Muscle layer of duodenum (tissue), 2 donors: ENCODE results near the gene RASA3.
"Not testable (repeated sequence)": the region's sequence is repeated elsewhere in the genome, so short reads cannot be mapped to it uniquely, and the experiment has no call there.

Source experiments
- H3K27ac ChIP-seq: one replicate; pipeline ENCODE4 v1.7.0; 2013; ENCODE audit warnings: mild to moderate bottlenecking, low read length
- H3K27me3 ChIP-seq: one replicate; pipeline ENCODE4 v1.7.0; 2013; ENCODE audit warnings: low read depth, mild to moderate bottlenecking, control low read depth, low read length
- H3K36me3 ChIP-seq, 2 donors: one replicate each; pipeline ENCODE4 v1.7.0; 2013; ENCODE audit warnings: low read length in 2 of 2, control low read depth in 1 of 2, mild to moderate bottlenecking in 1 of 2; ENCODE audit not compliant: insufficient read depth in 2 of 2, control insufficient read depth in 1 of 2
- H3K4me1 ChIP-seq, 2 donors: one replicate each; pipeline ENCODE4 v1.7.0; 2013; ENCODE audit warnings: low read length in 2 of 2, mild to moderate bottlenecking in 2 of 2, control low read depth in 1 of 2, moderate library complexity in 1 of 2; ENCODE audit not compliant: insufficient read depth in 2 of 2, control insufficient read depth in 1 of 2
- H3K4me3 ChIP-seq, 2 donors: one replicate each; pipeline ENCODE4 v1.7.0; 2013; ENCODE audit warnings: low read length in 2 of 2, low read depth in 1 of 2, mild to moderate bottlenecking in 1 of 2
- H3K9me3 ChIP-seq, 2 donors: one replicate each; pipeline ENCODE4 v1.7.0; 2013; ENCODE audit warnings: low read length in 2 of 2, control low read depth in 1 of 2, mild to moderate bottlenecking in 1 of 2; ENCODE audit not compliant: control insufficient read depth in 1 of 2
- donor health status: healthy.

The RASA3 gene

DNA sequence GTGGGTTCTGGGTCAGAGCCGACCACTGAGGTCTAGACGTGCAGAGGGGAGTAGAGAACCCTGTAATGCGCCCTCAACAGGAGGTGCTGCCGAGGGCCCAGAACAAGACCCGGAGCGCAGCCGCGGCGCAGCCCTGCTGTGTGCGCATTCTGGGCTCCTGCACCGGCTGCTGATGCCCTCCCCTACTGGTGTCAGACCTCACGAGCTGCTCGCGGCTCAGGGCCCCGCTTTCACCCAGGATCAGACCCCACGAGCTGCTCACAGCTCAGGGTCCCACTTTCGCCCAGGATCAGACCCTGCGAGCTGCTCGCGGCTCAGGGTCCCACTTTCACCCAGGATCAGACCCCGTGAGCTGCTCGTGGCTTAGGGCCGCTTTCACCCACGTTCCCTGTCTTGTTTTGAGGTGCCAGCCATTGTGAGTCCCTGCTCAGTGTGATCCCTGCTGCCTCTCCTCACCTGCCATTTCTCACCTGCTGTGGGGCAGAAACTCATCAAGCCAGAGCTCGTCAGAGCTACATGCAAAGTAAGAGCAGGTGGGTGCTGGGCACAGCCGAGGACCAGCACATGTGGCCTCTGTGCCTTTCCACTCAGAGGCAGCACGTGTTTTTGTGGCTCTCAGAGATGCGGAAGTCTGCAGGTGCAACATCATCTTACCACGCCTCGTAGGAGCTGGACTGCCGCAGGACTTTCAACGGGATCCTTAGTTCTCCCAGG lies 111.5 kb downstream of the RASA3 start:
- H3K27me3 ChIP-seq = no peaks in the 10 kb centered on the region
- H3K4me1 ChIP-seq = peaks cover 0 to 9% of the 10 kb centered on the region in 2 donors
- no peak overlapping the region for H3K4me3 ChIP-seq
- H3K9me3 ChIP-seq = no peaks in the 10 kb centered on the region
- no peak overlapping the region for H3K27ac ChIP-seq
- H3K36me3 ChIP-seq = peaks cover 21 to 66% of the 10 kb centered on the region in 2 donors

DNA sequence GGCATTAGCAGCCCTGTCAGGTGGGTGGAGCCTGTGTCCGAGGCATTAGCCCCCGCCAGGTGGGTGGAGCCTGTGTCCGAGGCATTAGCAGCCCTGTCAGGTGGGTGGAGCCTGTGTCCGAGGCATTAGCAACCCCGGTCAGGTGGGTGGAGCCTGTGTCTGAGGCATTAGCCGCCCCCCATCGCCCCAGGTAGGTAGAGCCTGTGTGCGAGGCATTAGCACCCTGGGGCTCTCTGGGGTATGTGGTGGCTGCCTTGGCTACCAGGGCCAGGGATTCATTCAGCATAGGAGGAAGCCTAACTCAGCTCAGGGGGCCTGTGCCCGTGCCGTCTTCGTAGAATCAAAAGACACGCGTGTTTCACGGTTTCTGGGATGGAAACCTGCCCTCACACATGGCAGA lies 112.3 kb downstream of the RASA3 start:
- H3K4me3 ChIP-seq = not testable (repeated sequence)

DNA sequence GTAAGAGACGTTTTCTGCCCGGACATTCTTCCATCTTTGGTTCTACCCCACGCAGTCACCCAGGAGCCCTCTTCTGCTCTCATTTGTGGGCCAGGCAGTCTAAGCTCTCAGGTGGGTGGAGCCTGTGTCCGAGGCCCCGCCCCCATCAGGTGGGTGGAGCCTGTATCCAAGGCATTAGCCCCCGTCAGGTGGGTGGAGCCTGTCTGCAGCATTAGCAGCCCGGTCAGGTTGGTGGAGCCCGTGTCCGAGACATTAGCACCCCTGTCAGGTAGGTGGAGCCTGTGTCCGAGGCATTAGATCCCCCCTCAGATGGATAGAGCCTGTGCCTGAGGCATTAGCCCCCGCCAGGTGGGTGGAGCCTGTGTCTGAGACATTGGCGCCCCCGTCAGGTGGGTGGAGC lies 113.1 kb downstream of the RASA3 start:
- Histone ChIP-seq H3K4me3 (no peak overlapping the region), H3K36me3 (peaks cover 21 to 80% of the 10 kb centered on the region in 2 donors), H3K4me1 (no peaks in the 10 kb centered on the region), H3K9me3 (no peaks in the 10 kb centered on the region), H3K27me3 (no peaks in the 10 kb centered on the region), H3K27ac (no peak overlapping the region)

More for the DNA sequence above, 112.3 kb downstream of the RASA3 start:
- H3K4me1 ChIP-seq, H3K27me3 ChIP-seq, H3K9me3 ChIP-seq, H3K27ac ChIP-seq: not testable (repeated sequence)
- H3K36me3 ChIP-seq = peaks cover 21 to 74% of the 10 kb centered on the region in 2 donors

DNA sequence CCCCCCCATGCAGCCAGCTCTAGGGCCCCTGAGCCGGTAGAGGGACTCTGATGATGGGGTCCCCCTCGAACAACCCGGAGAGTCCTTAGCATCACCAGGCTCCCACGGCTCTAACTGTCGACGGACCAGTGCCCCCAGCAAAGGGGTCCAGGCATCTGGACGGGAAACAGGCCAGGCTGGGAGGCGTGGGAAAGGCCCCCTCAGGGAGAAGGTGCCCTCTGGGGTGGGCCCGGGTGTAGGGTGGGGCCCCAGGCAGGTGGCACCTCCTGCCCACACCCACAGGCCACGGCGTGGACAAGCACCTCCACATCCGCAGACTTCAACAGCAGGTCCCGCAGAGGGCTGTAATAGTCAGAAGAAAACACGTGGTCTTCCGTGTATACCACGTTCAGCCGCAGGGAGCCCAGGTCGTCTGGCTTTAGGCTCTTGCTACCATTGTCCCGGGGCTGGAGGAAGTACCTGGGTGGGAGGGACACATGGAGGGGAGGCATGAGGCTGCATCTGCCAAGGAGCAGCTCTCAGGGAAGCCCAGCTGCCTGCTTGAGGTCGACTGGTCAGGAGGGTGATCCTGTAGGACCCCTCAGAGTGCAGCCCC lies 113.9 kb downstream of the RASA3 start:
- H3K36me3 ChIP-seq = peaks cover 15 to 77% of the 10 kb centered on the region in 2 donors
- H3K4me1 ChIP-seq = no peaks in the 10 kb centered on the region
- H3K9me3 ChIP-seq = no peaks in the 10 kb centered on the region

DNA sequence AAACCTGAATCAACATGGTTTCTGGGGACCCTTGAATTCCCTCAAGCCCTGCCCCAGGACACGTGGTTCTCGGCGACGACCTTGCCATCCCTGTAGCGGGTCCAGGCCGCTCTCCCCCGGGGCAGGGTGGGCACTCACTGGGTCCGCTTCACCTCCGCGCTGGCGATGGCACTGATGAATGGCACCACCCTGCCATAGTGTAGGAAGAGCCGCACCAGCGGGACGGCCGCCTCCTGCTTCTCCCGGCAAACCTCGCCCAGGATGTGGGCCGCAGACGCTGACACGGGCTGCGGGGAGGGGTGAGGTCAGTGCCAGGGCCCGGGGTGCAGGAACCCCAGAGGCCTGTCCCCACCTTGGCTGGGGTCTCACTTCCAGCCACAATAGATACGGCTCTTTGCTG lies 114.5 kb downstream of the RASA3 start:
- Histone ChIP-seq H3K4me1 (no peaks in the 10 kb centered on the region), H3K4me3 (no peak overlapping the region), H3K36me3 (peaks cover 15 to 73% of the 10 kb centered on the region in 2 donors), H3K27me3 (no peaks in the 10 kb centered on the region), H3K27ac (no peak overlapping the region), H3K9me3 (no peaks in the 10 kb centered on the region)

More for the DNA sequence above, 113.9 kb downstream of the RASA3 start:
- no peaks in the 10 kb centered on the region for H3K27me3 ChIP-seq
- H3K27ac ChIP-seq = no peak overlapping the region
- no peak overlapping the region for H3K4me3 ChIP-seq

DNA sequence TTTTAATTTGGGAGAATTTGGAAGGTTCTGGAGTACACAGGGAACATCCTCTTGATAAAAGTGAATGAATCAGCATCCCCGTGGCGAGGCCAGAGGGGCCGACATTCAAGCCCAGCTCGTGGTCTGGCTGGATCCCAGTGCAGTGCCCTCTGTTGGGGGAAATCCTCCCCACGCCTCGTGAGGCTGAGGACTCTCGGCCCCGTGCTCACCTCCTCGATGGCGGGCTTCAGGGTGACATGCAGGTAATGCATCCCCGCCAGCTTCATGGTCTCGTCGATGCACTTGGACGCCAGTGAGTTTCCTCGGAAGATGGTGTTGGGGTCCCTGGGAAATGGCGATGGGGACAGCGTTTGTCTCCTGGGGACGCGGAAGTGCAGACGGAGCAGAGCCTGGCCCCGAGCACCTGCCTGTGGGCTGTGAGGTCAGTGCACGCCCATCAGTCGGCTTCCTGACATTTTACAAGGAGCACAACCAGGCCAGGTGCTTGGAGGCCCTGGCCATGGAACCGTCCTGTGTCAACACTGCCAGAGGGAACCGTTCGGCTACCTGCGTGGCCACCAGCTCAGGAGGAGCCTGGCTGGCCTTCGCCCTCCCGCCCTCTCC lies 115.3 kb downstream of the RASA3 start:
- Histone ChIP-seq H3K4me1 (no peaks in the 10 kb centered on the region), H3K27me3 (no peaks in the 10 kb centered on the region), H3K27ac (no peak overlapping the region), H3K4me3 (no peak overlapping the region), H3K9me3 (no peaks in the 10 kb centered on the region), H3K36me3 (peaks cover 15 to 75% of the 10 kb centered on the region in 2 donors)

DNA sequence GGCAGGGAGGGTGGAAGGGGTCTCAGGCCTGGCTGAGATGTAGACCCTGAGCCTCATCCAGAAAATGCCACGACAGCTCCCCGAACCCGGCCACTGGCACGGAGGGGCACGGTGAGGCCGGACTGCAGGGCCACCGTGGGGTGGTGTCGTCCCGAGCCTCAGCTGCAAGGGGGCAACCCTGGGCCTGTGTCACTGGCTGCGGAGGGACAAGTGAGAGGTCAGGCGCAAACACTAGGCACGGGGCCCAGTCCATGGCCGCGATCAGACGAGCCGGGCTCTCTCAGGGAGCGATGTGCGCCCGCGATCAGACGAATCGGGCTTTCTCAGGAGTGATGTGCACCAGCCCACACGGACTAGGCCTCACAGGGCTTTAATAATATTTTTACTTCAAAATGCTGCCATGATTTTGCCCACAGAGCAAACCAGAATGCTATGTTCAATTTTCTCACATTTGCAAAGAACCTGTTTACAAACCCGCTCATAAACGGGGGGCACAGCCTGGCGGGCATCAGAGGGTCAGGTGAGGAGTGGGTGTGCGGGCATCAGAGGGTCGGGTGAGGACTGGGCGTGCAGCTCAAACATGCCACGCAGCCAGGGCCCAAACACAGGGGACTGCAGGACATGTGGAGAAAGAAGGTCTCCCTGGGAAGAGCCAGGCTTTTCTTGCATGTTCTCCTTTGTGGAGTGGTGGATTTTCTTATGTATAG lies 115.9 kb downstream of the RASA3 start:
- no peaks in the 10 kb centered on the region for H3K9me3 ChIP-seq
- H3K4me3 ChIP-seq = no peak overlapping the region
- H3K27me3 ChIP-seq = no peaks in the 10 kb centered on the region
- no peak overlapping the region for H3K27ac ChIP-seq
- no peaks in the 10 kb centered on the region for H3K4me1 ChIP-seq
- peaks cover 13 to 75% of the 10 kb centered on the region in 2 donors for H3K36me3 ChIP-seq

DNA sequence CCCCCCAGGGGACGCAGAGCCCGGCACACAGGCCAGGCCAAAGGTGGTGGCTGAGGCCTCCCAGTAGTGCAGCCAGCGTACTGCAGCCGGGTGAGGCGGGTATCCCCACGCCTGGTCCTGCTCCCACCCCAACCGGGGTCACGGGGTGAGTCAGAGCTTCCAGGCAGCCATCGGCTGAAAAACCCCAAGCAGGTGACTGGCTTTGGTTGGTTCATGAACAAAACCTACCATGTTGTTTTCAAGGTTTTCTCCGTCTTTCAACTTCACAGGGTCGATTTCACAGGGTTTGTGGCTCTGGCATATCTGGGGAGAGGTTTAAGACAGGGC lies 116.5 kb downstream of the RASA3 start:
- Histone ChIP-seq H3K4me1 (no peaks in the 10 kb centered on the region), H3K27ac (no peak overlapping the region), H3K36me3 (peaks cover 8 to 75% of the 10 kb centered on the region in 2 donors), H3K9me3 (no peaks in the 10 kb centered on the region), H3K4me3 (no peak overlapping the region), H3K27me3 (no peaks in the 10 kb centered on the region)

DNA sequence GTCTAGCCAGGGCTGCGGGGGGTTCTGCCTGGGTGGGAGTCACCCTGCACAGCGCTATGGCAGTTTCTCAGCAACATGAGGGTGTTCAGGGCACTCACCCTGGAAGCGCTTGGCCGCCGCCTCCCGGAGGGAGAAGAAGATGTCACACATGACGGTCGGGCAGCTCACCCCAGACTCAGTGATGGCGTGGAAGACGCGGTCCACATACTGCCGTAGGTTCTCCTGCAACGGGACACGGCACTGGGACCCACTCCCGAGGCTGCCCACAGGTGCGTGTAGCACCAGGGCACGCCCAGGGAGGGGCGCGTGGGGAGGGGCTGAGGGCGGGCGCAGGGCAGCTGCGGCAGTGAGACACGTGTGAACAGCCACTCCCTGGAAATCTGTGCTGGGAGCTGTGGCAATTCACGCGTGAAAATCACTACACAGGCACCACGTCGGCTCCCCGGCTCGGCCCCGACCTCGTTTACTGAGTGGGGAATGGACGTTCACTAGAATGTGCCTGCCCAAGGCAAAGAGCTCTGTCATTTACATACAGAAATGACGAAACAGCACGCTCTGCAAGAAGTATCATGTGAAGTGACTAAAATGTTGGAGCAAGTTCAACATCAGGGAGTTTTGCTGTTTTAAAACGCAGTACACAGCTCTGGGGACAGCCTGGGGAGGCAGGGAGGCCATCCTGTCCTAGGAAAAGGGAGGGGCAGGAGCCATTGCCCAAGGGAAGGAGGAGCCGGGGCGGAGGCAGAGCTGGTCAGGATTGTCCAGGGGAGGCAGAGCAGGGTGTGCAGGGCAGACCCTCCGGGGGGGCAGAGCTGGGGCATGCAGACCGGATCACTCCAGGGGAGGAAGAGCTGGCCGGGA lies 117.1 kb downstream of the RASA3 start:
- no peaks in the 10 kb centered on the region for H3K4me1 ChIP-seq
- no peak overlapping the region for H3K27ac ChIP-seq
- H3K4me3 ChIP-seq = no peak overlapping the region
- no peaks in the 10 kb centered on the region for H3K9me3 ChIP-seq
- no peaks in the 10 kb centered on the region for H3K27me3 ChIP-seq
- H3K36me3 ChIP-seq = peaks cover 7 to 74% of the 10 kb centered on the region in 2 donors

DNA sequence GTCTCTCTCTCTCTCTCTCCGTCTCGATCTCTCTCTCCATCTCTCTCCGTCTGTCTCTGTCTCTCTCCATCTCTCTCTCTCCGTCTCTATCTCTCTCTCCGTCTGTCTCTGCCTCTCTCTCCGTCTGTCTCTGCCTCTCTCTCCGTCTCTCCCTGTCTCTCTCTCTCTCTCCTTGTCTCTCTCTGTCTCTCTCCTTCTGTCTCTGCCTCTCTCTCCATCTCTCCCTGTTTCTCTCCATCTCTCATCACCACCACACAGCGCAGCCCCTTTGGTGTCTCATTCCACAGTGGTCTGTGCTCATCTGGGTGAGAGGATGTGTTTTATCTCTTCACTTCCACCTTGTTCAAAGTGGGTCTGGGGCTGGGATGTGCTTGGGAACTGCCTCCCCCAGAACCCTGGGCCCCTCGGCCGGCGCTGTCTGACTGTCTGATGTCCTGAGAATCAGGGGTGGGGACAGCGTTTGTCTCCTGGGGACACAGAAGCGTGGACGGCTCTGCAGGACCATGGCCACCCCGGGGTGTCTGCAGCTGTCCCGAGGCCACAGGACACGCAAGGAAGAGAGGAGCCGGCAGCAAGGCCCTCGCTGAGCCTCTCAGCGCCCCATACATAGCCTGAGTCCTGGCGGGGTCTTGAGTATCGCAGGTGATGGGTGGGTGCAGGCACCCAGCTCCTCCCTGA lies 118.3 kb downstream of the RASA3 start:
- Histone ChIP-seq H3K27ac (no peak overlapping the region), H3K4me1 (no peaks in the 10 kb centered on the region), H3K9me3 (no peaks in the 10 kb centered on the region), H3K27me3 (no peaks in the 10 kb centered on the region), H3K4me3 (no peak overlapping the region), H3K36me3 (peaks cover 13 to 82% of the 10 kb centered on the region in 2 donors)
